ENCODE measurements around the gene NDUFV3.

DNA sequence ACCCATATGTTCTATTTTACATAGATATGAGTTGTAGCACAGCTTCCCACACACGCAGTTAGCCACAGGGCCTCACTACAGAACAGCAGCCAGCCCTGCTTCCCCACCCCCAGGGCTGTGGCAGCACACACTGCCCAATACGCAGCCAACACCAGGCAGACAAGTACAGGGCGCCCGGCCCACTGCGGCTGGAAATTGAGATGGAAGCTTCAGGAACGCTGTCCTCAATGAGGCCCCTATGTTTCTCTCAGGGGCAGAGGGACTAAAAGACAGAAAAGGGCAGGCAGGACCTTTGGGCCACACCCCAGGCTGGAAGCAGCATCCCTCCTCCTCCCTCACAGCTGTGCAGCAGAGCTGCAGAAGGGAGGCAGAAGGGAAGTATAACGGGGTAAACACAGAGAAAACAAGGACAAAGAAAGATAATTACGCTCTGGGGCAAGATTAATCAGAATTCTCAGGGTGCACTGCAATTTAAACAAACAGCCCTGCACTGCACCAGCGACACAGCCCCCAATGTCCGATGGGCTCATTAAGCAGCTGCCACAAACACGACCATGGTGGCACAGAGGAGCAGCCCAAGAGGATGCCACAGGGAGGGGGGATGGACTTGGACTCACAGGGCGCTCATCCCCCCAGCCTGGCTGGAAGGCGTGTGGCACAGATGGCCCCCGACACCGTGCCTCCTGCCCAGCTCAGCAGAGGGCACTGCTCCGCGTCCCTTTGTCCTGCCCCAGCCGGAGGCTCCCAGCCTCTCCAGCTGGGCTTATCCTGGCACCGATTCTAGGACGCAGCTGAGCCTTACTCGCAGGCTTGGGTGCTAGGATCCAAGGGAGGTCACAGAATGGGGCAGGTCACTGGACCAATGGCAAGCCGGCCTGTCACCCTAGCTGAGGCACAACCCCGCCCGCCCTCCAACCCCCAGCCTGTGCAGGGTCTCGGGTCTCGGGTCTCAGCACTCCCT, 28.0 kb upstream of the NDUFV3 start:
- TF ChIP-seq, protein P1, sequence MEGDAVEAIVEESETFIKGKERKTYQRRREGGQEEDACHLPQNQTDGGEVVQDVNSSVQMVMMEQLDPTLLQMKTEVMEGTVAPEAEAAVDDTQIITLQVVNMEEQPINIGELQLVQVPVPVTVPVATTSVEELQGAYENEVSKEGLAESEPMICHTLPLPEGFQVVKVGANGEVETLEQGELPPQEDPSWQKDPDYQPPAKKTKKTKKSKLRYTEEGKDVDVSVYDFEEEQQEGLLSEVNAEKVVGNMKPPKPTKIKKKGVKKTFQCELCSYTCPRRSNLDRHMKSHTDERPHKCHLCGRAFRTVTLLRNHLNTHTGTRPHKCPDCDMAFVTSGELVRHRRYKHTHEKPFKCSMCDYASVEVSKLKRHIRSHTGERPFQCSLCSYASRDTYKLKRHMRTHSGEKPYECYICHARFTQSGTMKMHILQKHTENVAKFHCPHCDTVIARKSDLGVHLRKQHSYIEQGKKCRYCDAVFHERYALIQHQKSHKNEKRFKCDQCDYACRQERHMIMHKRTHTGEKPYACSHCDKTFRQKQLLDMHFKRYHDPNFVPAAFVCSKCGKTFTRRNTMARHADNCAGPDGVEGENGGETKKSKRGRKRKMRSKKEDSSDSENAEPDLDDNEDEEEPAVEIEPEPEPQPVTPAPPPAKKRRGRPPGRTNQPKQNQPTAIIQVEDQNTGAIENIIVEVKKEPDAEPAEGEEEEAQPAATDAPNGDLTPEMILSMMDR (IDR thresholded peaks at IDR 0.05): no peak
- TF ChIP-seq NFIC (IDR thresholded peaks at IDR 0.05; ENCODE audit: borderline replicate concordance) (no peak), TCF12 (IDR thresholded peaks at IDR 0.05) (no peak), MXI1 (IDR thresholded peaks at IDR 0.05; ENCODE audit: low read depth, low read length) (no peak)
- TF ChIP-seq, protein P2, sequence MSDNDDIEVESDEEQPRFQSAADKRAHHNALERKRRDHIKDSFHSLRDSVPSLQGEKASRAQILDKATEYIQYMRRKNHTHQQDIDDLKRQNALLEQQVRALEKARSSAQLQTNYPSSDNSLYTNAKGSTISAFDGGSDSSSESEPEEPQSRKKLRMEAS (IDR thresholded peaks at IDR 0.05; ENCODE audit: low read depth): no peak

All from SK-N-SH (cell line).